Kasumi-1 (cell line): ENCODE results near the gene TTLL10.

Experiments used
- DNase-seq, 2 experiments: peaks; one replicate each; lab custom pipeline; 2025; lab: John Stamatoyannopoulos, UW

Gene TTLL10

DNA sequence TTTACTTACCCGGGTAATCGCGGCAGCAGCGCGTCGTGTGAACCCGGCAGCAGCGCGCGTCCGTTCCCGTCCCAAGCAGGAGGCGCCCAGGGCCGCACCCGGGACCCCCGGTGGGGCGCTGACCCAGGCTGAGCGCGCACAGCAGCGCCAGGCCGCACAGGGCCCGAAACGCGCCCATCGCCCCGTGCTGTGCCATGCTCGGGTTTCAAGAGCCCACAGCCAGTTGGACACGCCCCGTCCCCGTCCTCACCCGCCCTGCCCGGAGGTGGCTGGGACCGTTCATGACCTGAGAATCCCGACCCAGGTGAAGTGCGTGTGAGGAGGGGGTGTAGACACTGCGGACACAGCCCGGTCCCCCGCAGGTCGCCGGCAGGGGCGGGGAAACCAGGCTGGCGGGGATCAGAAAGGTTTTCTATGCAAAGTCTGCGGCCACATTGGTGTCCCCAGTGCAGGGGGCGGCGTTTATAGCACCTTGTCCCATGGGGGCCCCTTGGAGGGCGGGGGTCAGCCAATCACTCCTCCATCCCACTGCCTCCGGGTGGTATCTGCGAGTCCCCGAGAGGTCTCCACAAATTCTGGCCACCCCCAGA lies 32.8 kb downstream of the TTLL10 start, which contains the start of gene TNFRSF18:
Gene TNFRSF18, minus strand, starts transcription at position 217 of the 590 bp plus-strand sequence. Its CDS starts 21 bp downstream, at position 196.
- no peak for DNase-seq

GRCh38 chr1:1206966-1207531 lies 33.4 kb downstream of the TTLL10 start:
- DNase-seq: no peak

DNA sequence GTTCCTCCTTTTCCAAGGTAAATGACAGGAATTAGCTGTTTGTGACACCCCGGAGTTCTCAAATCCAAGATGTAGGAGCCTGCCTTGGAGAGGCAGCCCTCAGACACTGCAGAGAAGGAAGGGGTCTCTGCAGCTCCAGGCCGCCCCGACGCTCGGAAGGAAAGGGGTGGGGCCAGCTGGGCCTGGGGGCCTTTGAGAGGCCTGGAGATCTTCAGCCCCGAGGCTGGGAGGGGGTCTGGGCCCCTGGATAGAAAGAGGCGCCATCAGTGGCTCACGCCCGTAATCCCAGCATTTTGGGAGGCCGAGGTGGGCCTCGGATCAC lies 33.9 kb downstream of the TTLL10 start:
- DNase-seq: no peak

GRCh38 chr1:1208713-1209433 lies 35.2 kb downstream of the TTLL10 start:
- DNase-seq: peak; percentile 23 to 53

DNA sequence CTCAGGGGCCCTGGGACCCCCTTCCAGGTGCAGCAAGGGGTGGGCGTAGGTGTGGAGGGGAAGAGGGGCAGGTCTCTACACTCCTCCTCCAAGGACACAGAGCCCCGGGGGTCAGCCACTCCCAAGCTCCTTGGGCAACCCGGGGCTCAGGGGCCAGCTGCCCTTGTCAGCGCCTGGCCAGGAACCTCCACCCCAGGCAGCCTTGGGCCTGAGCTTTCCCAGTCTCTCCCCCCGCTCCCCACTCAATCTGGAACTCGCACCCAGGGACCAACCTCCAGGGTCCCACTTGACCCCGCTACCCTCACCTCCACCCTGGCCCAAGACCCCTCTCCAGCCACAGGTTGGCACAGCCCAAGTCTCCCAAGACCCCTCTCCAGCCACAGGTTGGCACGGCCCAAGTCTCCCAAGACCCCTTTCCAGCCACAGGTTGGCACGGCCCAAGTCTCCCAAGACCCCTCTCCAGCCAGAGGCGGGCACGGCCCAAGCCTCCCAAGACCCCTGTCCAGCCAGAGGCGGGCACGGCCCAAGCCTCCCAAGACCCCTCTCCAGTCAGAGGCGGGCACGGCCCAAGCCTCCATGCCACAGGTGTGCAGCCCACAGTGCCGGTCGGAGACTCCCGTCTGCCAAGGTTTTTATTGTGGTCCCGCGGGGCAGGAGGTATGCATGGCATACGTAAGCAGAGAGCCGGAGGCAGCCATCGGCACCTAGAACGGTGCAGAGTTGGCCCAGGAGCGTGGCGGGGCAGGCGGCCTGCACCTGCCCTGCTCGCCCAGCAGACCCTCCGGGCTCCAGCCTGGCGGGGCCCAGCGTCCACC lies 37.3 kb downstream of the TTLL10 start:
- DNase-seq: no peak

DNA sequence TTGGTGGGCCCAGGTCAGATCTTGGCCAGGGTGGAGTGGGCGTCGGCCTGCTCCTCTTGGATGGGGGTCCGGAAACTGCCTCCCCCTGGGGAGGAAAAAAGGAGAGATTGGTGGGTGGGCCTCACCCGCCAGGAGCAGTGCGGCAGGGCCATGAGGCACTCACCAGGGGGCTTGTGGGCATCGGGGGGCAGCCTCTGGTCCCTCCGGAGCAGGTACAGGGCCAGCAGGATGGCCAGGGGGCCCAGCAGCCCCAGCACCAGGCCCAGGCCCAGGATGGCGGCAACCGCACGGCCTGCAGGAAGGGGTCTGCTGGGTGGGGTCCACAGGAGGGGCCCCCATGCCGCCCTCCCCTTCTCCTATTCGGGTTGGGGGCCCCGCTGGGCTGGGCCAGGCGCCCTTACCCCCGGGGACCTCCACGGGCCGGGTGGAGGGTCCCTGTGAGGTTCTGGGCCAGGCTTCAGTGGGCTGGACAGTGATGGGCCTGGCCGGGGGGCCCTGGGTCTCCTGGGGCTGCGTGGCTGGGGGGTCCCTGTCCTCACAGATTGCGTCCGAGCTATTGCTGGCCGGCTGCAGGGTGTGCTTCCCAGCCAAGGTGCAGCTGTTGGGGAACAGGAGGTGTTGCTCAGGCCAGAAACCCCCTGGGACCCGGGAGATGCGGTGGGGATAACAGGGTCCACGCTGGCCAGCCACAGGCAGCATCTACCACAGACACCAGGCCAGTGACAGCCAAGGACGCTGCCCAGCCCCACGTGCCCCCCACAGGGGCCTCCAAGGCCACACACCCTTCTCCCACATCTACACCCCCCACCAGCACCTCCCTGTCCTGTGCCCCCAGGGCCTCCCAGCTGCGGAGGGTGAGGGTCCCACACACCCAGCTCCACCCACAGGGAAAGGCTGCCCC lies 38.1 kb downstream of the TTLL10 start:
- DNase-seq: no peak

- DNase-seq: no peak
Measured at GRCh38 chr1:1212780-1213344, 39.2 kb downstream of the TTLL10 start.

GRCh38 chr1:1213345-1214265 lies 39.9 kb downstream of the TTLL10 start, which contains the start of gene TNFRSF4:
Gene TNFRSF4, minus strand, starts transcription at chr1:1214153. Its CDS starts 26 bp downstream, at chr1:1214127.
- DNase-seq: no peak

DNA sequence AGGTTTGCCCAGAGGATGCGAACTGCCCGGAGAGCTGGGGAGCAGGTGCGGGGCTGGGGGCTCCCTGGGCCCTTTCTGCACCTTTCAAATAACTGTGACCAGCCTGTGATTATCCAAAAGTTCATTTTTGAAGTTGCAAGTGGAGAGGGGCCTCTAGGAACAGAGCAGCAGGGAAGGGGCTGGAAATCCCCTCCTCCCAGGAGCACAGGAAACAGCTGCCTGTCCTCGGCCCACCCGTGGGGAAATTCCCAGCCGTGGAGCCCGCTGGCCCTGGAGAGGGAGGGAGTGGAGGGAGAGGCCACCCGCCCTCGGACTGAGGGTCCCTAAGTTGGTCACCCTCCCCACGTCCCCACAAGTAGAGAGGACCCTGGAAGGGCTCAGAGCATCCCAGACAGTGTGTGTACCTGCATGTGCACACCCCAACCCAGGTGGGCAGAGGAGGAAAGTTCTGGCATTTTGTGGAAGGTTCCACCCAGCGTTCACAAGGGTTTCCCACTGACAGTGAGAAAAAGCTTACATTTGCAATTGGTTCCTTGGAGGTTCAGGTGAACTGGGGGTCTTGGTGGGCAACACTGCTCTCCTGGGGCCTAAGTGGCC lies 41.5 kb downstream of the TTLL10 start:
- no peak for DNase-seq

DNA sequence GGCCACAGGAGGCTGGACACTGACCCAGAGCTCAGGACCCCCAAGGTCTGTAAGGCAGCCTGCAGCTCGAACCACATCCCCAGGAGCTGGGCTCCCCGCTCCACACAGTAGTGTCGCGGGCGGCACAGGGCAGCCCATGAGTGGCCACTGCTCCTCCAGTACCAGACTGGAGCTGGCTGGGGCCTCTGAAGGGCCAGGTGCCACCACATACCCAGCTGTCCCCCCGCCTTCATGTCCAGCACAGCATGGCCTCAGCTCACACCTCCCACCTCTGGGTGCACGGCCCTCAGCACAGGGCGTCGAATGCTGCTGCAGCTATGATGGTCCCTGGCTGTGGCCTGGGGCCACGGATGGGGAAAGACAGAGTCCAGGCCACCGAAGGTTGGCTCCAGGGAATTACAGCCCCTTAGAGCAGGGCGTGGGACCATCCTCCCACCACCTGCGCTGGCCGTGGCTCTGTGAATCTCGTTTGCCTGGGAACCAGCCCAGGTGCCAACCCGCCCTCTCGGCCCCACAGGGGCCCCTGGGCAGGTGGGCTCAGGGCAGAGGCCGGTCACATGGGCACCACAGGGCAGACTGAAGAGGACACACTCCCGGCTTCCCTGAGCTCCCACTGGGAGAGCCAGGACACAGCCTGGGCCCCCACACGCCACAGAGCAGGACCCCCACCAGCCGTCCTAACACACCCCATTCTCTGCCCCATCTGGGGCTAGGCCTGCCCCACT lies 42.4 kb downstream of the TTLL10 start:
- DNase-seq: no peak

- DNase-seq: no peak
Measured at GRCh38 chr1:1216770-1217620, 43.3 kb downstream of the TTLL10 start.

- DNase-seq: no peak
Measured at GRCh38 chr1:1217621-1218523, 44.2 kb downstream of the TTLL10 start.

DNA sequence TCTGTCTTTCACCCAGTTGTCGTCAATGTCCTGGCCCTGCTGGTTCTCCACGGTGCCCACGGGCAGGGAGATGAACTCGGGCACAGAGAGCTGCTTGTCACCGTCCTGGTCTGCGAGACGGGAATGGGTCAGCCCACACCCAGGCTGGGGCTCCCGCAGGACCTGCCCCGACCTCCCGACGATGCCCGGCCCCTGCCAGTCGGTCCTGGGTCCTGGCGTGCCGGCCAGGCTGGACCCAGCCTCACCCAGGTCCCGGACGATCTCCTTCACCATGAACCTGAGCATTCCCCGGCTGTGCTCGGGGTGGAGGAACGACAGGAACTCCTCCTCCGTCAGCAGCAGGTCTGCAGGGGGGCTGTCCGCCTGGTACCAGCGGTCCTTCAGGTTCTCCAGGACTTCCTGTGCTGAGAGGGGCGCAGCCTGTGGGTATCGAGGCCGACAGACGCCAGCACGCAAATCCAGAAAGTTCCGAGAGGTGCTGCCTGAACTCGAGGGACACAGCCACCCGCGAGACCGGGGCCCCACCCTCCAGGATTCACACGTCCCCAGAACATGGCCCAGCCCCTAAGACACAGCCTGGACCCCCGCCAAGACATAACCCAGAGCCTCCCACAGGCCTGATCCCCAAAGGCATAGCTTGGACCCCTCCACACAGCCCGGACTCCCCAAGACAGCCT lies 45.0 kb downstream of the TTLL10 start:
- DNase-seq: no peak

GRCh38 chr1:1219341-1219740 lies 45.7 kb downstream of the TTLL10 start:
- DNase-seq: no peak

DNA sequence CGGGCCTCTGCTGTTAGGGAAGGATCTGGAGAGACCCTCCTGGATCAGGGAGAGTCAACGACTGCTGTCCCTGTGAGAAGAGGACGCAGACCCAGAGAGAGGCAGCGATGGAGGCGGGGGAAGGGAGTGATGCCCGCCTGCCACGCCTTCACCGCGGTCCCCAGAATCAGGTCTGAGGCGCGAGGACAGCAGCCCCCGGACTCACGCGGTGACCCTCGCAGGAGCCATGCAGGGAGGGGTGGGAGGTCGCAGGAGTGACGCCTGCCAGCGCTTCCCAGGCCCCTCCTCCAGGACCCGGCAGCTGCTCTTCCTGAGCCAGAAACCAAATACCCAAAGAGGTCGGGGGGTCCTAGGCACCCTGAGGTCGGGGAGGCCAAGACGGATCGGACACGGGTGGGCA lies 46.5 kb downstream of the TTLL10 start:
- no peak for DNase-seq

GRCh38 chr1:1221887-1222574 lies 48.4 kb downstream of the TTLL10 start:
- DNase-seq: no peak
